Epithelial cell of esophagus (primary cell): ENCODE data around the gene NAE1.

Experiments used
- DNase-seq: peaks from one replicate; pipeline ENCODE4 v3.0.0; 2010; ENCODE audit warnings: low read depth
- H3K4me3 ChIP-seq: 2 replicates; pipeline ENCODE4 v1.5.1; 2011; ENCODE audit warnings: mild to moderate bottlenecking, low read length, control low read depth
- CTCF ChIP-seq: IDR thresholded peaks from 2 replicates; pipeline ENCODE4 v1.5.1; 2011; ENCODE audit warnings: low read depth, mild to moderate bottlenecking, low read length, control low read depth, inconsistent platforms; ENCODE audit not compliant: insufficient read depth; ENCODE audit errors: missing control alignments

The NAE1 gene

GRCh38 chr16:66845080-66845410, 14.3 kb upstream of the NAE1 start:
- H3K4me3 ChIP-seq, result peak overlapping the region; percentile 14
- no peak for TF ChIP-seq CTCF
- no peak for DNase-seq

GRCh38 chr16:66844342-66845079, 13.7 kb upstream of the NAE1 start, which contains the start of gene CA7:
Gene CA7 (plus strand): TSS chr16:66844414. CDS start chr16:66844488, 74 bp downstream.
- H3K4me3 ChIP-seq, result peak within 1 kb of the TSS; percentile 31
- TF ChIP-seq CTCF, result no peak
- DNase-seq, result no peak

GRCh38 chr16:66844009-66844341, 13.2 kb upstream of the NAE1 start:
- TF ChIP-seq CTCF, result no peak
- H3K4me3 ChIP-seq, result no peak overlapping the region

GRCh38 chr16:66843191-66843590, 12.4 kb upstream of the NAE1 start:
- H3K4me3 ChIP-seq, result no peak overlapping the region
- no peak for TF ChIP-seq CTCF
- DNase-seq, result no peak

More at GRCh38 chr16:66844009-66844341, 13.2 kb upstream of the NAE1 start:
- DNase-seq, result no peak

- no peak for TF ChIP-seq CTCF
- peak; percentile 43 for DNase-seq
- no peak overlapping the region for H3K4me3 ChIP-seq
These were observed 12.0 kb upstream of the NAE1 start for GRCh38 chr16:66842765-66843164.

- no peak for DNase-seq
- no peak for TF ChIP-seq CTCF
- no peak overlapping the region for H3K4me3 ChIP-seq
These were observed 10.6 kb upstream of the NAE1 start for GRCh38 chr16:66841366-66841765.

GRCh38 chr16:66840883-66841282, 10.1 kb upstream of the NAE1 start:
- no peak overlapping the region for H3K4me3 ChIP-seq
- TF ChIP-seq CTCF, result no peak
- DNase-seq, result no peak
